Measurements from ENCODE around the gene REEP2.

REEP2 gene

DNA sequence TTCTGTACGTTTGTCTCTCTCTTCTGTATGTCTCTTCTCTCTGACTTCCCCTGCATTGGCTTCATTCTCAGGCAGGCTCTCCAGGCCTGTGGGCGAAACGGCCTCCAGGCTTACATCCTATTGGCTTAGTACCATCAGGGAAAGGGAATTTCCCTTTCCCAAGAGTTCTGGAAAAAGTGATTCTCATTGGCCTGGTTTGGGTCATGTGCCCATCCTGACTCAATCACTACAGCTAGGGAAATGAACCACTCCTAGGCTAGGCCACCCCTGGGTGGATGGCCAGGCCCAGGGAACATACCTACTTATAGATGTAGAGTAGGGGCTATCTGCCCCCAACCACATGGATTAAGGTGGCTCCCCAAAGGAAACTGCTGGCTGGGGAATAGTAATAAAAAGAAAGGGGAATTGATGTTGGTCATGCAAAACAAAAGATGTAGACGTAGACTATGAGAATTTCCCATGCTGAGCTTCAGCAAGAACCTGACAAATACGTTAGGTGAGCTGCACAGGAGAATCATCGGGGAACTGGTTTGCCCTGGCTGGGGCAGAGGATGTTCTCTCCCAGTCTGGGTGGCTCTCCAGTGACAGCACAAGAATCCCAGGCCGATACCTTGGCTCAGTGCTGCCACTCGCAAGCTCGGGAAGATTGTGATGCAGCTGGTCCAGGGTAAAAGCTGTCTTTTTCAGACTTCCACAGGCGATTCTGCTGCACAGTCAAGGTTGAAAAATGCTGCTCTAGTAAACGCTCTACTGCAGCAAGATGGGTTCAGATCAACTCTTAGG is 22.7 kb downstream of the REEP2 start:
- H3K4me1 ChIP-seq (ENCODE audit: control insufficient read depth in 1 of 2, insufficient read depth in 2 of 2, low read length in 2 of 2): peaks cover 11 to 18% of the 10 kb centered on the region in 2 donors
- peaks cover 0 to 11% of the 10 kb centered on the region in 2 donors for H3K36me3 ChIP-seq (ENCODE audit: control insufficient read depth in 1 of 2, insufficient read depth in 2 of 2, low read length in 2 of 2)
- H3K9me3 ChIP-seq (ENCODE audit: control insufficient read depth in 1 of 2, low read length in 2 of 2): no peaks in the 10 kb centered on the region
- H3K27me3 ChIP-seq (ENCODE audit: low read depth, low read length): no peaks in the 10 kb centered on the region
- no peak overlapping the region for H3K4me3 ChIP-seq (ENCODE audit: low read depth in 1 of 2, low read length in 2 of 2)
- no peak overlapping the region for H3K27ac ChIP-seq (ENCODE audit: low read length)

DNA sequence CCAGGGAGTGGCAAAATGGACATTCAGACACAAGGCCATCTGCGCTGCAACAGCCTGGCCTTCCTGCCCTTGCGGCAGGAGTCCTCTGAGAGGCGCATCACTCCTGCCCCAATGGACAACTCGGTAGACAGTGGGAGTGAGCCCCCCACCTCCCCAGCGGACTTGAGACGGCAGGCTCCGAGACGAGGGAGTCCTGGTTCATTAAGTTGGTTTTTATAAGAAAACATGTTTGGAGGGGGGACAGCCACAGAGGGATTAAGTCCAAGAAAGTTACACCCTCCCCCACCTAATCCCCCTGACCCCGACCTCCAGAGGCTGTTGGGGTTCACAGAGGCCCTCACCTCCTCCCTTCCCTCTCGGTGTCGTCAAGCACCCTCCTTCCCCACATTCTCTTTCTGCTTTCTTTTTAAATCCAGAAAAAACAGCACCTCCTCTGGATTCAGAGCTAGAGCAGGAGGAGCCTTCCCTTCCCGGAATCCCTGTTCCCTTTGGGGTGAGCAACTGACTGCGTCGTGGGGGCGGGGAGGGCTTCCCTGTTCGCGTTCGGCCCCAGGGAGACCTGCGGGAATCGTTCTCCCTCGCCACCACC is 24.7 kb downstream of the REEP2 start:
- Histone ChIP-seq H3K36me3 (ENCODE audit: control insufficient read depth in 1 of 2, insufficient read depth in 2 of 2, low read length in 2 of 2) (peaks cover 12 to 27% of the 10 kb centered on the region in 2 donors), H3K27ac (ENCODE audit: low read length) (peak overlapping the region; percentile 98), H3K27me3 (ENCODE audit: low read depth, low read length) (no peaks in the 10 kb centered on the region), H3K9me3 (ENCODE audit: control insufficient read depth in 1 of 2, low read length in 2 of 2) (no peaks in the 10 kb centered on the region), H3K4me3 (ENCODE audit: low read depth in 1 of 2, low read length in 2 of 2) (peak overlapping the region; percentile 68 to 97), H3K4me1 (ENCODE audit: control insufficient read depth in 1 of 2, insufficient read depth in 2 of 2, low read length in 2 of 2) (peaks cover 6 to 25% of the 10 kb centered on the region in 2 donors)

DNA sequence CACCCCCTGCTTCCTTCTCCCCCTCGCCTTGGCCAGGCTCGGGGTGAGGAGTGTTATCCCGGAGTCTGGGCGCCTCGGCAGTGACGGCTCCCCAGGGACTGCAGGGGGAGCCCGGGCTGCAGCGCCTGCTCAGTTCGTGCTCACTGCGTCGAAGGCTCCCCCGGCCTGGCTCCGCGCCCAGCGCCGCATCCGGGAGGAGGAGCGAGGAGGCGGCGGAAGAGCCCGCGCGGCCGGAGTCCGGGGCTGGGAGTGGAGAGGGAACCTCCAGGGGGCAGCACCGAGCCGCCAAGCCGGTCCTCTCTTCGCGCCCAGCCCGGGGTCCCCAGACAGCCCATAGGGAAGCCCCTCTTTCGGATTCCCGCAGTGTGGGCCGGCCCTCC is 25.1 kb downstream of the REEP2 start:
- H3K27ac ChIP-seq (ENCODE audit: low read length): peak overlapping the region; percentile 98
- no peaks in the 10 kb centered on the region for H3K27me3 ChIP-seq (ENCODE audit: low read depth, low read length)
- H3K36me3 ChIP-seq (ENCODE audit: control insufficient read depth in 1 of 2, insufficient read depth in 2 of 2, low read length in 2 of 2): peaks cover 12 to 27% of the 10 kb centered on the region in 2 donors
- H3K4me1 ChIP-seq (ENCODE audit: control insufficient read depth in 1 of 2, insufficient read depth in 2 of 2, low read length in 2 of 2): peaks cover 2 to 20% of the 10 kb centered on the region in 2 donors
- H3K4me3 ChIP-seq (ENCODE audit: low read depth in 1 of 2, low read length in 2 of 2): peak overlapping the region; percentile 81 to 97
- no peaks in the 10 kb centered on the region for H3K9me3 ChIP-seq (ENCODE audit: control insufficient read depth in 1 of 2, low read length in 2 of 2)

GRCh38 chr5:138464388-138465260 is 25.8 kb downstream of the REEP2 start:
- Histone ChIP-seq H3K27ac (ENCODE audit: low read length) (peak overlapping the region; percentile 98), H3K4me3 (ENCODE audit: low read depth in 1 of 2, low read length in 2 of 2) (peak overlapping the region; percentile 81 to 97), H3K36me3 (ENCODE audit: control insufficient read depth in 1 of 2, insufficient read depth in 2 of 2, low read length in 2 of 2) (peaks cover 12 to 27% of the 10 kb centered on the region in 2 donors), H3K27me3 (ENCODE audit: low read depth, low read length) (no peaks in the 10 kb centered on the region), H3K4me1 (ENCODE audit: control insufficient read depth in 1 of 2, insufficient read depth in 2 of 2, low read length in 2 of 2) (peaks cover 0 to 18% of the 10 kb centered on the region in 2 donors), H3K9me3 (ENCODE audit: control insufficient read depth in 1 of 2, low read length in 2 of 2) (no peaks in the 10 kb centered on the region)

DNA sequence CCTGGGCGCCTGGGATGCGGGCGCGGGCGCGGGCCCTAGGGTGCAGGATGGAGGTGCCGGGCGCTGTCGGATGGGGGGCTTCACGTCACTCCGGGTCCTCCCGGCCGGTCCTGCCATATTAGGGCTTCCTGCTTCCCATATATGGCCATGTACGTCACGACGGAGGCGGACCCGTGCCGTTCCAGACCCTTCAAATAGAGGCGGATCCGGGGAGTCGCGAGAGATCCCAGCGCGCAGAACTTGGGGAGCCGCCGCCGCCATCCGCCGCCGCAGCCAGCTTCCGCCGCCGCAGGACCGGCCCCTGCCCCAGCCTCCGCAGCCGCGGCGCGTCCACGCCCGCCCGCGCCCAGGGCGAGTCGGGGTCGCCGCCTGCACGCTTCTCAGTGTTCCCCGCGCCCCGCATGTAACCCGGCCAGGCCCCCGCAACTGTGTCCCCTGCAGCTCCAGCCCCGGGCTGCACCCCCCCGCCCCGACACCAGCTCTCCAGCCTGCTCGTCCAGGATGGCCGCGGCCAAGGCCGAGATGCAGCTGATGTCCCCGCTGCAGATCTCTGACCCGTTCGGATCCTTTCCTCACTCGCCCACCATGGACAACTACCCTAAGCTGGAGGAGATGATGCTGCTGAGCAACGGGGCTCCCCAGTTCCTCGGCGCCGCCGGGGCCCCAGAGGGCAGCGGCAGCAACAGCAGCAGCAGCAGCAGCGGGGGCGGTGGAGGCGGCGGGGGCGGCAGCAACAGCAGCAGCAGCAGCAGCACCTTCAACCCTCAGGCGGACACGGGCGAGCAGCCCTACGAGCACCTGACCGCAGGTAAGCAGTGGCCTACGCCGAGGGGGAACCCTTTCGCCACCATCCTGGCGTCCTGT is 26.6 kb downstream of the REEP2 start, which contains the start of gene EGR1:
EGR1 (plus strand) TSS at position 219 of the 864 bp plus-strand sequence; CDS start at position 502, 283 bp downstream.
- Histone ChIP-seq H3K27me3 (ENCODE audit: low read depth, low read length) (no peaks in the 10 kb centered on the region), H3K27ac (ENCODE audit: low read length) (peak within 1 kb of the TSS; percentile 98), H3K9me3 (ENCODE audit: control insufficient read depth in 1 of 2, low read length in 2 of 2) (no peaks in the 10 kb centered on the region), H3K4me3 (ENCODE audit: low read depth in 1 of 2, low read length in 2 of 2) (peak within 1 kb of the TSS; percentile 84 to 97), H3K36me3 (ENCODE audit: control insufficient read depth in 1 of 2, insufficient read depth in 2 of 2, low read length in 2 of 2) (peaks cover 12 to 27% of the 10 kb centered on the region in 2 donors), H3K4me1 (ENCODE audit: control insufficient read depth in 1 of 2, insufficient read depth in 2 of 2, low read length in 2 of 2) (peaks cover 0 to 18% of the 10 kb centered on the region in 2 donors)

- H3K4me1 ChIP-seq (ENCODE audit: control insufficient read depth in 1 of 2, insufficient read depth in 2 of 2, low read length in 2 of 2): peaks cover 0 to 15% of the 10 kb centered on the region in 2 donors
- H3K27ac ChIP-seq (ENCODE audit: low read length): no peak overlapping the region
- no peaks in the 10 kb centered on the region for H3K9me3 ChIP-seq (ENCODE audit: control insufficient read depth in 1 of 2, low read length in 2 of 2)
- H3K36me3 ChIP-seq (ENCODE audit: control insufficient read depth in 1 of 2, insufficient read depth in 2 of 2, low read length in 2 of 2): peaks cover 12 to 27% of the 10 kb centered on the region in 2 donors
- no peaks in the 10 kb centered on the region for H3K27me3 ChIP-seq (ENCODE audit: low read depth, low read length)
- peak overlapping the region; percentile 84 to 97 for H3K4me3 ChIP-seq (ENCODE audit: low read depth in 1 of 2, low read length in 2 of 2)
Observed at GRCh38 chr5:138466125-138466899, 27.5 kb downstream of the REEP2 start.

DNA sequence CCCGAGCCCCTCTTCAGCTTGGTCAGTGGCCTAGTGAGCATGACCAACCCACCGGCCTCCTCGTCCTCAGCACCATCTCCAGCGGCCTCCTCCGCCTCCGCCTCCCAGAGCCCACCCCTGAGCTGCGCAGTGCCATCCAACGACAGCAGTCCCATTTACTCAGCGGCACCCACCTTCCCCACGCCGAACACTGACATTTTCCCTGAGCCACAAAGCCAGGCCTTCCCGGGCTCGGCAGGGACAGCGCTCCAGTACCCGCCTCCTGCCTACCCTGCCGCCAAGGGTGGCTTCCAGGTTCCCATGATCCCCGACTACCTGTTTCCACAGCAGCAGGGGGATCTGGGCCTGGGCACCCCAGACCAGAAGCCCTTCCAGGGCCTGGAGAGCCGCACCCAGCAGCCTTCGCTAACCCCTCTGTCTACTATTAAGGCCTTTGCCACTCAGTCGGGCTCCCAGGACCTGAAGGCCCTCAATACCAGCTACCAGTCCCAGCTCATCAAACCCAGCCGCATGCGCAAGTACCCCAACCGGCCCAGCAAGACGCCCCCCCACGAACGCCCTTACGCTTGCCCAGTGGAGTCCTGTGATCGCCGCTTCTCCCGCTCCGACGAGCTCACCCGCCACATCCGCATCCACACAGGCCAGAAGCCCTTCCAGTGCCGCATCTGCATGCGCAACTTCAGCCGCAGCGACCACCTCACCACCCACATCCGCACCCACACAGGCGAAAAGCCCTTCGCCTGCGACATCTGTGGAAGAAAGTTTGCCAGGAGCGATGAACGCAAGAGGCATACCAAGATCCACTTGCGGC is 28.2 kb downstream of the REEP2 start:
- Histone ChIP-seq H3K9me3 (ENCODE audit: control insufficient read depth in 1 of 2, low read length in 2 of 2) (no peaks in the 10 kb centered on the region), H3K4me1 (ENCODE audit: control insufficient read depth in 1 of 2, insufficient read depth in 2 of 2, low read length in 2 of 2) (peaks cover 0 to 15% of the 10 kb centered on the region in 2 donors), H3K27ac (ENCODE audit: low read length) (no peak overlapping the region), H3K36me3 (ENCODE audit: control insufficient read depth in 1 of 2, insufficient read depth in 2 of 2, low read length in 2 of 2) (peaks cover 12 to 27% of the 10 kb centered on the region in 2 donors), H3K27me3 (ENCODE audit: low read depth, low read length) (no peaks in the 10 kb centered on the region), H3K4me3 (ENCODE audit: low read depth in 1 of 2, low read length in 2 of 2) (peak overlapping the region; percentile 84 to 97)

DNA sequence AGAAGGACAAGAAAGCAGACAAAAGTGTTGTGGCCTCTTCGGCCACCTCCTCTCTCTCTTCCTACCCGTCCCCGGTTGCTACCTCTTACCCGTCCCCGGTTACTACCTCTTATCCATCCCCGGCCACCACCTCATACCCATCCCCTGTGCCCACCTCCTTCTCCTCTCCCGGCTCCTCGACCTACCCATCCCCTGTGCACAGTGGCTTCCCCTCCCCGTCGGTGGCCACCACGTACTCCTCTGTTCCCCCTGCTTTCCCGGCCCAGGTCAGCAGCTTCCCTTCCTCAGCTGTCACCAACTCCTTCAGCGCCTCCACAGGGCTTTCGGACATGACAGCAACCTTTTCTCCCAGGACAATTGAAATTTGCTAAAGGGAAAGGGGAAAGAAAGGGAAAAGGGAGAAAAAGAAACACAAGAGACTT is 28.9 kb downstream of the REEP2 start:
- H3K36me3 ChIP-seq (ENCODE audit: control insufficient read depth in 1 of 2, insufficient read depth in 2 of 2, low read length in 2 of 2): peaks cover 12 to 27% of the 10 kb centered on the region in 2 donors
- no peak overlapping the region for H3K27ac ChIP-seq (ENCODE audit: low read length)
- H3K9me3 ChIP-seq (ENCODE audit: control insufficient read depth in 1 of 2, low read length in 2 of 2): no peaks in the 10 kb centered on the region
- peaks cover 0 to 15% of the 10 kb centered on the region in 2 donors for H3K4me1 ChIP-seq (ENCODE audit: control insufficient read depth in 1 of 2, insufficient read depth in 2 of 2, low read length in 2 of 2)
- no peaks in the 10 kb centered on the region for H3K27me3 ChIP-seq (ENCODE audit: low read depth, low read length)
- H3K4me3 ChIP-seq (ENCODE audit: low read depth in 1 of 2, low read length in 2 of 2): peak overlapping the region; percentile 84 to 97

GRCh38 chr5:138468133-138468965 is 29.5 kb downstream of the REEP2 start:
- Histone ChIP-seq H3K27ac (ENCODE audit: low read length) (no peak overlapping the region), H3K36me3 (ENCODE audit: control insufficient read depth in 1 of 2, insufficient read depth in 2 of 2, low read length in 2 of 2) (peaks cover 12 to 27% of the 10 kb centered on the region in 2 donors), H3K27me3 (ENCODE audit: low read depth, low read length) (no peaks in the 10 kb centered on the region), H3K9me3 (ENCODE audit: control insufficient read depth in 1 of 2, low read length in 2 of 2) (no peaks in the 10 kb centered on the region), H3K4me1 (ENCODE audit: control insufficient read depth in 1 of 2, insufficient read depth in 2 of 2, low read length in 2 of 2) (peaks cover 0 to 12% of the 10 kb centered on the region in 2 donors), H3K4me3 (ENCODE audit: low read depth in 1 of 2, low read length in 2 of 2) (peak overlapping the region; percentile 84 to 97)

Measured in muscle layer of duodenum (tissue), 2 donors.